M059J (cell line): ENCODE data around the gene BTN3A1. TPM values are rescaled to one million over a fixed set of nuclear protein-coding genes. Genes with fewer than 3 reads are reported as not detected.
"Not testable (repeated sequence)": the region's sequence is repeated elsewhere in the genome, so short reads cannot be mapped to it uniquely, and the experiment has no call there.

ENCODE experiments used
- DNase-seq: peaks from one replicate; pipeline ENCODE4 v3.0.0-alpha.2; 2012; ENCODE audit warnings: low read depth
- total RNA-seq: library from RNA; depleted of rRNA; stranded (reverse); fragments of >200 nt; shearing (Covaris generic); gene quantifications from 2 replicates; pipeline ENCODE4 v1.2.3, GENCODE V29; 2014; rRNA removed

The BTN3A1 gene
- total RNA-seq, 1 experiment from 2014 or later: 72.7 TPM

GRCh38 chr6:26440977-26441358, 38.9 kb downstream of the BTN3A1 start:
- no peak for DNase-seq

- DNase-seq: no peak
Measured at GRCh38 chr6:26441977-26442376, 39.9 kb downstream of the BTN3A1 start.

- DNase-seq: peak; percentile 18
Measured at GRCh38 chr6:26445934-26446667, 44.0 kb downstream of the BTN3A1 start.

- DNase-seq: no peak
Measured at GRCh38 chr6:26447257-26447656, 45.2 kb downstream of the BTN3A1 start.

GRCh38 chr6:26450240-26450639, 48.2 kb downstream of the BTN3A1 start:
- no peak for DNase-seq

- DNase-seq: no peak
Measured at GRCh38 chr6:26452631-26453235, 50.7 kb downstream of the BTN3A1 start.

- DNase-seq: no peak
Measured at GRCh38 chr6:26454631-26455030, 52.6 kb downstream of the BTN3A1 start.

GRCh38 chr6:26455357-26455970, 53.4 kb downstream of the BTN3A1 start:
- DNase-seq: no peak

GRCh38 chr6:26457264-26457805, 55.3 kb downstream of the BTN3A1 start:
- DNase-seq: no peak

- peak; percentile 97 for DNase-seq
Measured at GRCh38 chr6:26457806-26458688, 56.0 kb downstream of the BTN3A1 start, which contains the start of gene BTN2A1. TSS of gene BTN2A1 (plus strand) at chr6:26457955. CDS start at chr6:26458637, 682 bp downstream.

- no peak for DNase-seq
Measured at GRCh38 chr6:26459023-26459810, 57.1 kb downstream of the BTN3A1 start.

- DNase-seq: not testable (repeated sequence)
Measured at GRCh38 chr6:26461353-26461752, 59.3 kb downstream of the BTN3A1 start.

- no peak for DNase-seq
Measured at GRCh38 chr6:26464014-26464413, 61.9 kb downstream of the BTN3A1 start.

GRCh38 chr6:26464416-26465131, 62.5 kb downstream of the BTN3A1 start:
- DNase-seq: no peak

Other genes starting within 250 kb of the BTN3A1 start
- 55.2 and 56.8 TPM in 2 replicates for gene BTN3A2, start 37.1 kb upstream of the BTN3A1 start, total RNA-seq
- gene BTN2A2, start 19.2 kb upstream of the BTN3A1 start, total RNA-seq: 25.1 and 26.0 TPM in 2 replicates
- gene BTN3A3, start 38.2 kb downstream of the BTN3A1 start, total RNA-seq: 29.8 and 33.2 TPM in 2 replicates
- gene BTN2A1, start 55.7 kb downstream of the BTN3A1 start, total RNA-seq: 23.2 and 35.0 TPM in 2 replicates
- gene BTN1A1, start 98.0 kb downstream of the BTN3A1 start, total RNA-seq: 0.10 TPM in 1 of 2 replicates, not detected in the other
- gene HMGN4, start 136.1 kb downstream of the BTN3A1 start, total RNA-seq: 144 and 161 TPM in 2 replicates
- 20.4 and 25.7 TPM in 2 replicates for gene ABT1, start 194.7 kb downstream of the BTN3A1 start, total RNA-seq